Choroid plexus epithelial cell (primary cell): ENCODE measurements around the gene IL4R.
A peak's percentile ranks its signal among the peaks of the same experiment; 100 is the strongest.

Experiments used
- DNase-seq: peaks from one replicate; pipeline ENCODE4 v3.0.0-alpha.2; 2010; ENCODE audit warnings: low read depth
- H3K4me3 ChIP-seq: 2 replicates; pipeline ENCODE4 v1.5.1; 2011; ENCODE audit warnings: low read depth, mild to moderate bottlenecking, control low read depth, low read length, moderate library complexity
- CTCF ChIP-seq: conservative IDR thresholded peaks from 2 replicates; pipeline ENCODE4 v1.5.1; 2011; ENCODE audit warnings: low read depth, mild to moderate bottlenecking, control low read depth, inconsistent platforms, low read length, moderate library complexity

IL4R gene

GRCh38 chr16:27374221-27374803 lies 60.5 kb downstream of the IL4R start:
- DNase-seq = no peak
- H3K4me3 ChIP-seq = no peak overlapping the region
- no peak for TF ChIP-seq CTCF

GRCh38 chr16:27374804-27375425 lies 61.1 kb downstream of the IL4R start:
- TF ChIP-seq CTCF = peak; percentile 81
- H3K4me3 ChIP-seq = peak overlapping the region; percentile 34
- peak; percentile 95 for DNase-seq

- no peak for TF ChIP-seq CTCF
- no peak for DNase-seq
- H3K4me3 ChIP-seq = no peak overlapping the region
Measured at GRCh38 chr16:27377666-27378485, 64.1 kb downstream of the IL4R start.

- peak; percentile 50 for DNase-seq
- H3K4me3 ChIP-seq = no peak overlapping the region
- TF ChIP-seq CTCF = no peak
Measured at GRCh38 chr16:27378871-27379481, 65.2 kb downstream of the IL4R start.

GRCh38 chr16:27379919-27380318 lies 66.1 kb downstream of the IL4R start:
- DNase-seq = no peak
- no peak for TF ChIP-seq CTCF
- no peak overlapping the region for H3K4me3 ChIP-seq

- DNase-seq = no peak
- TF ChIP-seq CTCF = no peak
Measured at GRCh38 chr16:27381236-27381635, 67.5 kb downstream of the IL4R start.

More at GRCh38 chr16:27381236-27381635, 67.5 kb downstream of the IL4R start:
- no peak overlapping the region for H3K4me3 ChIP-seq
